IPS-NIHi7 (cell line): Measurements from ENCODE around the gene SPOCK2.

ENCODE experiments used
- DNase-seq: peaks from one replicate; pipeline ENCODE4 v3.0.0; 2012; ENCODE audit warnings: mixed read lengths; ENCODE audit errors: extremely low spot score

The SPOCK2 gene

DNA sequence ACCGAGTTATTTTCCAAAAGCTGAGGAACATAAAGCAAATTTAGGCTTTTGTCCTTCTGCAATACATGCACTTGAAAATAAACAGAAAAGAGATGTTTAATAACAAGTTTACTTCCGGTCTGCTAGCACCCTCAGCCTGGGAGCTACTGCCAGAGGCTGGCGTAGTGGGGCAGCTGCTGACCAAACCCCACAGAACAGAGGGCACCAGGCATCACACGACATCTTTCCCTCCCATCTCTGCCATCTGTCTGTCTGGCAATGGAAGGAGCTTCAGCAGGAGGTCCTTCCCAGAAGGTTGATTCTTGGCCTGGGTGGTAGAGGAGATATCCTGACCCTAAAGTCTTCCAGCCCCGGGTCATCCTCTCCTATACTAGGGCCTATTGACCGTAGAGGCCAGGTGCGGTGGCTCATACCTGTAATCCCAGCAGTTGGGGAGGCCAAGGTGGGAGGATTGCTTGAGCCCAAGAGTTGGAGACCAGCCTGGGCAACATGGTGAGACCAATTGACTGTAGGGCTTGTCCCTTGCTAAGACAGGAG, 76.3 kb downstream of the SPOCK2 start:
- no peak for DNase-seq

DNA sequence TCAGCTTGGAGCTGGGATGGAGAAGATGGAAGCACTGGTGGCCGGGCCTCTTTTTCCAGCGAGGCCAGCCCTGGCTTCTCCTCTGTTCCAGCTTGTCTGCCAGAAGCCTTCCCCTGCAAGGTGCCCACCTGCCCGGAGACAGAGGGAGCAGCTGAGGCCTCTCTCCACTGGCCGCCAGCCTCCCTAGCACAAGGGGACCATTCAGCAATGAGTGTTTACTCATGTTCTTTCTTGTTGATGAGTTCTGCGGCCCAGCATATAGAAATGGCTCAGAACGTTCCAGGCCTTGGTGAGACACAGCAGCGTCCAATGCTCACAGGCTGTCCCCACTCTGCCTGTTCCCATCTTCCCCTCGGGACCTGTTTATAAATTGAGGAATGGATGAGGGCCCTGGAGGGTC, 76.9 kb downstream of the SPOCK2 start:
- no peak for DNase-seq

DNA sequence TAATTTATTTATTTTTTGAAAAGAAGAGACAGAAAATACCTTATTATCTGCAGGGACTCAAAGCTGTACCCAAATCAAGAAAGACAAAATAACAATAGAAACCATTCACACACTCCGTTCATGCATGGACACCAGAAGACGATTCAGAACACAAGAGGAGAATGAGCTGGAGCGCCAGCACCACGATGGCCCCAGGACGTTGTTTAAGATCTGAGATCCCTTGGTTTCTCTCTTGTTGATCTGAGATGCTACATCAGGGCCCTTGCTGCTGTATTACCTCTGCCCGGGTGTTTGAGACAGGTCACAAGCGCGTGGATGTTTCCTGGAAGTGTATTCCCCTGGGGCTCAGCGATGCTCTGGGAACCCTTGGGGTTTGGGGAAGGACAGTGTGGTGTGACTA, 77.3 kb downstream of the SPOCK2 start:
- DNase-seq = no peak

DNA sequence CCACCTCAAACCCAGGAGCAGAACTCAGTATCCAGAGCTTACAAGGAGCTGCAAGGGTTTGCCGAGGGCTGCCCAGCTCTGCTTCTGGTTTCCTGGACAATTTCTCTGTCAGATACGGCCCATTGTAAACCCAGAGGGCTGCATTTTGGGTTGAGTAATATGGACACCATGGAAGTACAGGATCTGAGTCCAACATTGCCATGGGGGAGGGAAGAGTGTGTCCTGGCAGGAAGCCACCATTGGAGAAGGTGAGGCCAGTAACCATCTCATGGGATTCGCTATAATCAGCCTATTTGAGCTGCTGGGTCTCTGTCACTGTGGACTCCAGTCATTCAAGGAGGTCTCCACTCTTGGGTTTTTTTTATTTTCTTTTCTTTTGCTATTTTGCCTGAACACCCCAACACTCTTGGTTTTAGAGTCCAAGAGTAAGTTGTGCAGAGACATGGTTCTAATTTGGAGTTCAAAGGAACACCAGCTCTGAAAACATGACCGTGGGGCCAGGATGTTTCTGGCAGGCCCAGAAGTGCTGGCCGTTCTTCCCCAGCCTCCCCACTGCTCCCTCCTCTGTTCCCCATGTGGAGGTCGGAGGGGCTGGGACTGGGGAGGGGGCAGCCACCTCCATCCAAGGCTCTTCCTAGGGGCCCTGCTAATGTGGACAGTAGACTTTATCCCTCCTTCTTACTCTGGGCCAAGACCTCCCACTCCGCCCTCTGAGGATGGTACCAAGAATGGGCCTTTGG, 77.9 kb downstream of the SPOCK2 start:
- DNase-seq = no peak

DNA sequence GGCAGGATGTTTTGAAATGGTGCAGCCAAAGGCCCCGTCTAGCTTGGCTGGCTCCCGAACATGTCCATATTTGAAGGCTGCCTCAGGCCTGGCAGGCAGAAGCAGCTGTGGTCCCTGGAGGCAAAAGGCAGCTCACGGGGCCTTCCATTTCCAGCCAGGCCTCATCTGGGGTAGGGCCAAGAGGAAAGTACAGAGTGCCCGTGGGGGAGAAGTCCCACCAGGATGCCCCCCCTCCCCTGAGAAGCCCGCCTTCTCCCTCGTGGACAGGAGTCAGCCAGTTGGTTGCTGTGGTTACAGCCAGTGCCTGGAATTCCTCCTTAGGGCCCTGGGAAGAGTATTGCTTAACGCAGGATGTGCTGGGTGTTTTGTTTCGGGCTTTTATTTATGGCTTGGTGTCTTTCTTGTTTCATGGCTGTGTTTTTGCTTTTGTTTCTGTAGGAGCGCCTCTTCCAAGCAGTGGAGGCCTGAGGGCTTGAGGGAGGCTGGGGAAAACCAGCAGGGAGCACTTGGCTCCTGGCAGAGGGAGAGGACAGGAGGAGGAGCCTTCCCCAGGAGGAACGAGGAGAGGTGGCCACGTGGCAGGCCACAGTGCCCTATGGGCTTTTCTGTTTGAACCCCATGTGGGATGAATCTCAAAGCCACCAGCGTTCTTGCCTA, 78.8 kb downstream of the SPOCK2 start:
- peak; percentile 46 for DNase-seq

DNA sequence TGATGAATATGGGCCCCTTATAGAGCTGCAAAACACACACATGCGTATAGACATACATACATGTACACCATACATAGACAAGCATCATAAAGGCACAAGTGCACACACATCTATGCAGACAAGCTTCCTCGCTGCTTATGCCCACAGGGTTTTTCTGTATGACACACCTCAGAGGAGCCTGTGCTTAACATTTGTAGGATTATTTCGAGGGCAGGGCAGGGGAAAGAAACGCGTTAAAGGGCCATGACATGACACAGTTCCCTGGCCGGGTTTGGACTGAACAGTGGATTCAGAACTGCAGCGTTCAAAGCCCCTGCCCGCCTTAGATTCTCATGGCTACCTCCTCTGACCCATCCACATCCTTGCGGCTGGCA, 79.3 kb downstream of the SPOCK2 start:
- DNase-seq = no peak
